AG10803 (cell line): ENCODE results near the gene ZNF695.
"Not testable (repeated sequence)": the region's sequence is repeated elsewhere in the genome, so short reads cannot be mapped to it uniquely, and the experiment has no call there.

ENCODE experiments used
- DNase-seq: peaks from one replicate; pipeline ENCODE4 v3.0.0; 2010; ENCODE audit warnings: low read depth
- H3K4me3 ChIP-seq: 2 replicates; pipeline ENCODE4 v1.5.1; 2011; ENCODE audit warnings: mild to moderate bottlenecking, low read length, control low read depth
- TF ChIP-seq, protein P1 (sequence below): conservative IDR thresholded peaks from 2 replicates; pipeline ENCODE4 v1.5.1; 2011; ENCODE audit warnings: mild to moderate bottlenecking, low read length, control low read depth, inconsistent platforms

Gene ZNF695

DNA sequence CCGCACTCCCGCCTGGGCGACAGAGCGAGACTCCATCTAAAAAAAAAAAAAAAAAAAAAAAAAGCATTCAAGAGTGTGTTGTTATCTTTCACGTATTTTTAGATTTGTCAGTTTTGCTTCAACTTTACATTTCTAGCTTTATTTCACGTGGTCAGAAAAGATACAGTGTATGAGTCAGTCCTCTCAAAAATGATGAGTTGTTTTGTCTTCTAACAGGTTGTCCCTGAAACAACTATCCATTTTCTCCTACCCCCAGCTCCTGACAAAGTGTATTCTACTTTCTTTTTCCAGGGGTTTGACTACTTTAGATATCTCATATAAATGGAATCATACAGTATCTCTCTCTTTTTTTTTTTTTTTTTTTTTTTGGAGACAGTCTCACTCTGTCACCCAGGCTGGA, 5.5 kb upstream of the ZNF695 start:
- TF ChIP-seq, protein P1, sequence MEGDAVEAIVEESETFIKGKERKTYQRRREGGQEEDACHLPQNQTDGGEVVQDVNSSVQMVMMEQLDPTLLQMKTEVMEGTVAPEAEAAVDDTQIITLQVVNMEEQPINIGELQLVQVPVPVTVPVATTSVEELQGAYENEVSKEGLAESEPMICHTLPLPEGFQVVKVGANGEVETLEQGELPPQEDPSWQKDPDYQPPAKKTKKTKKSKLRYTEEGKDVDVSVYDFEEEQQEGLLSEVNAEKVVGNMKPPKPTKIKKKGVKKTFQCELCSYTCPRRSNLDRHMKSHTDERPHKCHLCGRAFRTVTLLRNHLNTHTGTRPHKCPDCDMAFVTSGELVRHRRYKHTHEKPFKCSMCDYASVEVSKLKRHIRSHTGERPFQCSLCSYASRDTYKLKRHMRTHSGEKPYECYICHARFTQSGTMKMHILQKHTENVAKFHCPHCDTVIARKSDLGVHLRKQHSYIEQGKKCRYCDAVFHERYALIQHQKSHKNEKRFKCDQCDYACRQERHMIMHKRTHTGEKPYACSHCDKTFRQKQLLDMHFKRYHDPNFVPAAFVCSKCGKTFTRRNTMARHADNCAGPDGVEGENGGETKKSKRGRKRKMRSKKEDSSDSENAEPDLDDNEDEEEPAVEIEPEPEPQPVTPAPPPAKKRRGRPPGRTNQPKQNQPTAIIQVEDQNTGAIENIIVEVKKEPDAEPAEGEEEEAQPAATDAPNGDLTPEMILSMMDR, result no peak
- no peak for DNase-seq
- no peak overlapping the region for H3K4me3 ChIP-seq

DNA sequence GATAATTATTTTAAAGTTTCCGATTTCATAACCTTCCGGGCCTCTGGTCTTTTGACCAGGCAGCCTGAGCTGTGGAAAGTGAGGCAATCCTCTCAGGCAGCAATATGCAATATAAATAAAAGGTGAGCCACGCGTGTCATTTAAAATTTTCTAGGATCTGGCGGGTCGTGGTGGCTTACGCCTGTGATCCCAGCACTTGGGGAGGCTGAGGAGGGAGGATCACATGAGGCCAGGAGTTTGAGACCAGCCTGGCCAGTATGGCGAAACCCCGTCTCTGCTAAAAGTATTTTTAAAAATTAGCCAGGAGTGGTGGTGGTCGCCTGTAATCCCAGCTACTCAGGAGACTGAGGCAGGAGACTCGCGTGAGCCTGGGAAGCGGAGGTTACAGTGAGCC, 546 bp upstream of the ZNF695 start:
- no peak for DNase-seq
- peak overlapping the region; percentile 85 for H3K4me3 ChIP-seq
- TF ChIP-seq, protein P1, result no peak

DNA sequence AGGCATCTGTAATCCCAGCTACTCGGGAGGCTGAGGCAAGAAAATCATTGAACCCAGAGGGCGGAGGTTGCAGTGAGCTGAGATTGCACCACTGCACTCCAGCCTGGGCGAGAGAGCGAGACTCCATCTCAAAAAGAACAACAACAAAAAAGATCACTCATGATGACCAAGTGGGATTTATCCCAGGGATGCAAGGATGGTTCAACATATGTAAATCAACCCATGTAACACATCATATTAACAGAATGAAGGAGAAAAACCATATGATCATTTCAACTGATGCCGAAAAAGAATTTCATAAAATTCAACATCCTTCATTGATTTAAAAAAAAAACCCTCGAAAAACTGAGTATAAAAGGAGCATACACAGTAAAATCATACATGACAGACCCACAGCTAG, 3.8 kb downstream of the ZNF695 start:
- not testable (repeated sequence) for H3K4me3 ChIP-seq, DNase-seq

DNA sequence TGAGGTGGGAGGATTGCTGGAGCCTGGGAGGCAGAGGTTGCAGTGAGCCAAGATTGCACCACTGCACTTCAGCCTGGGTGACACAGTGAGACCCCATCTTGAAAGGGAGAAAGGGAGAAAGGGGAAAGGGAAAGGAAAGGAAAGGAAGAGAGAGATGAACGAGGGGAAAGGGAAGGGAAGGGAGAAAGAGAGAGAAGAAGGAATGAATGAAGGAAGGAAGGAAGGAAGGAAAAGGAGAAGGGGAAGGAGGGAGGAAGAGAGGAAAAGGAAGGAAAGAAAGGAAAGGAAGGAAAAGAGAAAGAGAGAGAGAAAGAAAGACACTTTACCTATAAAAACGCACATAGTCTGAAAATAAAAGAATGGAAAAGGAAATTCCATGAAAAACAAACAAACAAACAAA, 18.0 kb downstream of the ZNF695 start:
- no peak for DNase-seq
- H3K4me3 ChIP-seq, result no peak overlapping the region
- TF ChIP-seq, protein P1, result no peak

DNA sequence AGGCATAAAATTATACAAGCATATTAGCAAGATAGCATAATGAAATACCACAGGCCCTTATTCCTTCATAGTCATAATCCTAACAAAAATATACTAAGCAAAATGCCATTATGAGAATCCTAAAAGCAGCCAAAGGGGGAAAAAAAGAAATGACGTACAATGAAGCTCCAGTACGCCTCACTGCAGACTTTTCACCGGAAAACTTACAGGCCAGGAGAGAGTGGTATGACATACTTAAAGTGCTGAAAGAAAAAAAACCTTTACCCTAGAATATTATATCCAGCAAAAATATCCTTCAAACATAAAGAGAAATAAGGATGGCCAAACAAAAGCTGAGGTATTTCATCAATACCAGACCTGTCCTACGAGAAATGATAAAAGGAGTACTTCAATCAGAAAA, 19.5 kb downstream of the ZNF695 start:
- no peak for DNase-seq
- TF ChIP-seq, protein P1, result no peak
- no peak overlapping the region for H3K4me3 ChIP-seq

DNA sequence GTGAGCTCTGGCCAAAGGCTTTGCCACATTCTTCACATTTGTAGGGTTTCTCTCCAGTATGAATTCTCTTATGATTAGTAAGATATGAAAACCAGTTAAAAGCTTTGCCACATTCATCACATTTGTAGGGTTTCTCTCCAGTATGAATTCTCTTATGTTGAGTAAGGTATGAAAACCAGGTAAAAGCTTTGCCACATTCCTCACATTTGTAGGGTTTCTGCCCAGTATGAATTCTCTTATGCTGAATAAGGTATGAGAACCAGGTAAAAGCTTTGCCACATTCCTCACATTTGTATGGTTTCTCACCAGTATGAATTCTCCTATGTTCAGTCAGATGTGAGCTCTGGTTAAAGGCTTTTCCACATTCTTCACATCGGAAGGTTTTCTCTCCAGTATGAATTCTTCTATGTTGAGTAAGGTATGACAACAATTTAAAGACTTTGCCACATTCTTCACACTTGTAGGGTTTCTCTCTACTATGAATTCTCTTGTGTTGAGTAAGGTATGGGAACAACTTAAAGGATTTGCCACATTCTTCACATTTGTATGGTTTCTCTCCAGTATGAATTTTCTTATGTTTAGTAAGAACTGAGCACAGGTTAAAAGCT, 20.7 kb downstream of the ZNF695 start:
- TF ChIP-seq, protein P1, result no peak
- H3K4me3 ChIP-seq, result no peak overlapping the region
- no peak for DNase-seq

DNA sequence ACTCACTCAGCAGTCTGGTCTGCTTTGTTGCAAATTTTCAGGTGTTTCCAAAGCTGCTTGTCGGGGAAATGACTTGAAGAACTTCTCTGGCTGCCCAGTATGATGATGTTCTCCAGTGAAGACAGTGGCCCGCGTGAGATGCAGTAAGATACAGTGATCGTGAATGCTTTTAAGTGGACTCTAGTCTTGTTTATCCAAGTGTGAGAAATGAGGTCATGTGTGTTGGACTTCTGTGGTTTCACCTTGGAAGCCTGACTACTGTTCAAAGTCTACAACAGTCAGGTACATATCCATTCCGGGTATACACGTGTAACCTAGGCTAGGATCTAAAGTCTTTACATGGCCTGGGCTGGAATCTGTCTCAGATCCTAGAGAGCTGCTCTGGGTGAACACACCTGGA, 29.1 kb downstream of the ZNF695 start:
- TF ChIP-seq, protein P1, result no peak
- no peak overlapping the region for H3K4me3 ChIP-seq

DNA sequence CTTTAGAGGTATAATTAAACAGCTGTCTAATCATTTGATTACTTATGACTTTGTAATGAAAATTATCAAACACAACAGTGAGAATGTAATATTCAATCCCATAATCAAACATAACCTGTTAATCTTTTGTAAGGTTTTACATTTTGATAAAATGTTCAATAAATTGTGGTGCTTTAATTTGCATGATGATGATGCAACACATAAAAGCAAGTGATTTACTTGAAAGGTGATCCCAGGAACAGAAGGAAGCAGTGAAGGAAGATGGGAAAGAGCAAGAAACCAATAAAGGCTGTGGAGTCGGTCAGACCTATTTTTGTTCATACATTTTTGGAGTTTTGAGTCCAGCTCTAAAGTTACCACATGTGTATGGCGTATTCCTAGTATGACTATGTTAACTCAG, 29.6 kb downstream of the ZNF695 start:
- no peak overlapping the region for H3K4me3 ChIP-seq

More for the DNA sequence above, 29.1 kb downstream of the ZNF695 start:
- DNase-seq, result no peak

More for the DNA sequence above, 29.6 kb downstream of the ZNF695 start:
- TF ChIP-seq, protein P1, result no peak
- no peak for DNase-seq
